BLaER1 treated with 17β-estradiol and CSF1 and Interleukin-3, amounts not matched to agents 10 nM and 100 nM (cell line): Measurements from ENCODE around the gene DLEC1.

Source experiments
- H3K27ac ChIP-seq, 11 experiments: shearing (Covaris generic); formaldehyde crosslinking; 2 replicates each; pipeline ENCODE4 v1.8.1; 2022
- H3K27me3 ChIP-seq, 11 experiments: shearing (Covaris generic); formaldehyde crosslinking; 2 replicates each; pipeline ENCODE4 v1.8.1; 2022
- H3K36me3 ChIP-seq, 11 experiments: shearing (Covaris generic); formaldehyde crosslinking; 2 replicates each; pipeline ENCODE4 v1.8.1; 2022
- H3K4me1 ChIP-seq, 10 experiments: shearing (Covaris generic); formaldehyde crosslinking; 2 replicates each; pipeline ENCODE4 v1.8.1; 2022
- H3K4me2 ChIP-seq, 11 experiments: shearing (Covaris generic); formaldehyde crosslinking; 2 replicates each; pipeline ENCODE4 v1.8.1; 2022
- H3K4me3 ChIP-seq, 10 experiments: shearing (Covaris generic); formaldehyde crosslinking; 2 replicates each; pipeline ENCODE4 v1.8.1; 2022
- H3K9ac ChIP-seq, 11 experiments: shearing (Covaris generic); formaldehyde crosslinking; 2 replicates each; pipeline ENCODE4 v1.8.1; 2022
- H3K9me3 ChIP-seq, 11 experiments: shearing (Covaris generic); formaldehyde crosslinking; replicated peaks in 1 of 11; 2 replicates each; pipeline ENCODE4 v1.8.1; 2022
- H4K20me1 ChIP-seq, 11 experiments: shearing (Covaris generic); formaldehyde crosslinking; 2 replicates each; pipeline ENCODE4 v1.8.1; 2022
- Cebpa-rat ChIP-seq, 11 experiments: shearing (Covaris generic); IDR thresholded peaks; 2 replicates each; pipeline ENCODE4 v1.8.1; 2022

DLEC1 gene

DNA sequence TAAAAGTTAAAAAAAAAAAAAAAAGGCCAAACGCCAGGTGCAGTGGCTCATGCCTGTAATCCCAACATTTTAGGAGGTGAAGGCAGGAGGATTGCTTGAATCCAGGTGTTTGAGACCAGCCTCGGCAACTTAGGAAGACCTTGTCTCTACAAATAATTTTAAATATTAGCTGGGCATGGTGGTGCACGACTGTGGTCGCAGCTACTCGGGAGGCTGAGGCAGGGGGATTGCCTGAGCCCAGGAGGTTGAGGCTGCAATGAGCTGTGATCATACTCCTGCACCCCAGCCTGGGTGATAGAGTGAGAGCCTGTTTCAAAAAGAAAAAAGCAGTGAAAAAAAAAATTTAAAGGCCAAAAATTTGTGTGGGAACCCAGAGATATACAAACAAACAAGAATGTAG is 2.7 kb upstream of the DLEC1 start:
- Histone ChIP-seq H3K36me3 (no peaks in the 10 kb centered on the region), H3K27me3 (peaks cover 0 to 12% (median 9%) of the 10 kb centered on the region in 11 experiments; a peak in 18 of 22 replicates), H4K20me1 (no peaks in the 10 kb centered on the region), H3K27ac (no peak overlapping the region), H3K4me2 (no peak overlapping the region), H3K4me3 (no peak overlapping the region), H3K4me1 (peaks cover 25 to 43% (median 33%) of the 10 kb centered on the region in 10 experiments), H3K9ac (no peak overlapping the region), H3K9me3 (no peaks in the 10 kb centered on the region)
- TF ChIP-seq Cebpa-rat (IDR thresholded peaks at IDR 0.05) = no peak

DNA sequence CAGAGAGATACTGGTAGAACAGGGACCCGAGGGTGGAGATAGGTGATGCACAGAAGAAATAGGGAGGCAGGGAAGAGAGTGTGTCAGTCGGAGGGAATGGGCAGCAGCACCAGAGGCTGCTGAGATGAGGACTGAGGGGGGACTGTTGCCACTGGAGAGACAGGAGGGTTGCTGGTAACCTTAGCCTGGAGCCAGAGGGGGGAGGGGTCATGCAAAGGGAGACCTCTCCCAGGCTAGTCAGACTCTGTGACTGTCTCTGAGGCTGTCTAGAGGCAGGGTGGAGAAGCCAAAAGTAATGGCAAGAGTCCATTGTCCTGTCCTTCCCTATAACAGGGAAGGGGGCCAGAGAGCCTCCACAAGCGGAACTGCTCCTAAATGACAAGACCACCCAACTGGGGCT is 2.1 kb upstream of the DLEC1 start:
- Histone ChIP-seq H3K4me2 (no peak overlapping the region), H3K4me3 (no peak overlapping the region), H3K4me1 (peaks cover 25 to 37% (median 30%) of the 10 kb centered on the region in 10 experiments), H3K36me3 (no peaks in the 10 kb centered on the region), H3K9me3 (no peaks in the 10 kb centered on the region), H3K27ac (no peak overlapping the region), H3K27me3 (peaks cover 0 to 6% (median 3%) of the 10 kb centered on the region in 11 experiments; a peak in 11 of 22 replicates), H3K9ac (no peak overlapping the region), H4K20me1 (no peaks in the 10 kb centered on the region)
- TF ChIP-seq Cebpa-rat (IDR thresholded peaks at IDR 0.05) = no peak

DNA sequence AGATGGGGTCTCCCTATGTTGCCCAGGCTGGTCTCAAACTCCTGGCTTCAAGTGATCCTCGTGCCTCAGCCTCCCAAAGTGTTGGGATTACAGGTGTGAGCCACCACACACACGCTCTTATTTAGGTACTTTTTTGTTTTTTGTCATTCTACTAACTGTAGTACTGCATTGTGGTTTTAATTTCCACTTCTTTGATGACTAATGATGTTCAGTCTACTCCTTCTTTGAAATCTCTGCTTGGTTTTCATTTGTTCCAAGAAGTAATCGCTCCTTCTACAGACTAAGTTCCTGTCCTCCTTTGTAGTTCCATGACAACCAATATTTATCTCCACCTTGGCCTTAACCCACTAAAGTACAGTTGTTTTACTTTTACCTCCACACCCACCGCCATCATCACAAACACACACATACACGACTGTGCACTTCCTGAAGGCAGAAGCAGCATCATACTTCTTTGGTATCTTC is 529 bp upstream of the DLEC1 start:
- Histone ChIP-seq H3K9ac (peak overlapping the region in 7 of 11 experiments; percentile 38 to 72 (median 68); a peak in 9 of 22 replicates), H3K27me3 (no peaks in the 10 kb centered on the region), H3K4me3 (peak overlapping the region; percentile 47 to 73 (median 62); a peak in 15 of 20 replicates), H4K20me1 (no peaks in the 10 kb centered on the region), H3K36me3 (no peaks in the 10 kb centered on the region), H3K4me1 (peaks cover 23 to 37% (median 27%) of the 10 kb centered on the region in 10 experiments), H3K27ac (peak overlapping the region in 5 of 11 experiments; percentile 58 to 79 (median 69); a peak in 9 of 22 replicates), H3K4me2 (peak overlapping the region; percentile 93 to 100 (median 98)), H3K9me3 (no peaks in the 10 kb centered on the region)
- no peak for TF ChIP-seq Cebpa-rat (IDR thresholded peaks at IDR 0.05)

DNA sequence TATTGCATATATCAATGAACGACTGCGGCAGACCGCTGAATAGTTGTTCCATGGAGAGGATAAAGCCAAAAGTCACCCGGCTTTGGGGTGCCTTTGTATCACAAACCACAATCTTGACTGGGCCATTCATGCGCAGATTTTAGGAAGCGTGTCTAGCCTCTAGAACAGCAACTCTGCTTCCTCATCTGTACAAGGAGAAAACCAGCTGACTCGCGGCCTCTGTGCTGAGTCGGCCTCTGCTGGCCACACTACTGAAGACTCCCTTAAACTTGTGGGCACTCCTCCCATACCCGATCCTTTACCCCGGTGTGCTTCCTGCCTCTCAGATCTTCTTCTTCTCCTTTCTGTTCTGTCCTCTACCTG is 872 bp downstream of the DLEC1 start:
- Histone ChIP-seq H3K9me3 (no peaks in the 10 kb centered on the region), H3K4me1 (peaks cover 23 to 39% (median 27%) of the 10 kb centered on the region in 10 experiments), H3K4me3 (peak overlapping the region; percentile 47 to 73 (median 62)), H3K9ac (peak overlapping the region in 10 of 11 experiments; percentile 38 to 72 (median 66); a peak in 12 of 22 replicates), H3K27me3 (no peaks in the 10 kb centered on the region), H3K27ac (peak overlapping the region in 8 of 11 experiments; percentile 29 to 79 (median 63); a peak in 14 of 22 replicates), H3K36me3 (no peaks in the 10 kb centered on the region), H3K4me2 (peak overlapping the region; percentile 93 to 100 (median 98)), H4K20me1 (no peaks in the 10 kb centered on the region)
- no peak for TF ChIP-seq Cebpa-rat (IDR thresholded peaks at IDR 0.05)

DNA sequence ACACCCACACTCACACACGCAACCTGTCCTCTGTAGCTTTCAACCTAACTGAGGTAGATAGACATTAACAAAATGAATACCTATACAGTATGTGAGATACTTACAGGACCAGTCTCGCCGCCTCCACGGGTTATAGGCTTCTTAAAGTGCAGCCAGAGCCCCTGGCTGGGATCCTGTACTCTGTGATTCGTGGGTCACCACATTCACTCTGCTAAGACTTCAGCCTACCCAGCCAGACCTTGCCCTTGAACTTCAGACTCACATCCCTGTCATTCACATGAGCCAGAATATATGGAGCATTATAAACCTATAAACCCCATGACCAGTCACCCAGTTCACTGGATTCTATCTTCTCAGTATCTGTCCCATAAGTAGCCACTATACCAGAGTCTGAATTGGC is 1.4 kb downstream of the DLEC1 start:
- no peaks in the 10 kb centered on the region for H3K27me3 ChIP-seq
- H4K20me1 ChIP-seq = no peaks in the 10 kb centered on the region
- H3K9ac ChIP-seq = peak overlapping the region in 5 of 11 experiments; percentile 19 to 69 (median 36); a peak in 6 of 22 replicates
- no peak for TF ChIP-seq Cebpa-rat (IDR thresholded peaks at IDR 0.05)
- peak overlapping the region; percentile 93 to 100 (median 98) for H3K4me2 ChIP-seq
- H3K4me3 ChIP-seq = peak overlapping the region in 2 of 10 experiments; percentile 58 to 66; a peak in 2 of 20 replicates
- peaks cover 23 to 39% (median 27%) of the 10 kb centered on the region in 10 experiments for H3K4me1 ChIP-seq
- no peaks in the 10 kb centered on the region for H3K36me3 ChIP-seq
- peak overlapping the region in 4 of 11 experiments; percentile 8 to 79 (median 29); a peak in 3 of 22 replicates for H3K27ac ChIP-seq
- no peaks in the 10 kb centered on the region for H3K9me3 ChIP-seq

DNA sequence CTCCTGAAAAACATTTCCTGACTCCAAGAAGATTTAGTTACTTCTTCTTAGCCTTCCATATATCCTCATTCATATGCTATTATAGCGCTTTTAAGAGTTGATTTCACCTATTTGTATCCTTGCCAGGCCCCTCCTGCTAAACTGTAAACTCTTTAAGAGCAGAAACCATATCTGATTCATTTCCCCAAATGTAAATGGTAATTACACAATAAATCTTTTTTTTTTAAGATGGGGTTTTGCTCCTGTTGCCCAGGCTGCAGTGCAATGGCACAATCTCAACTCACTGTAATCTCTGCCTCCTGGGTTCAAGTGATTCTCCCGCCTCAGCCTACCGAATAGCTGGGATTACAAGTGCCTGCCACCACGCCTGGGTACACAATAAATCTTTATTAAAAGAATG is 4.5 kb downstream of the DLEC1 start:
- H3K36me3 ChIP-seq = no peaks in the 10 kb centered on the region
- H3K4me1 ChIP-seq = peaks cover 19 to 32% (median 21%) of the 10 kb centered on the region in 10 experiments
- no peak overlapping the region for H3K4me2 ChIP-seq
- no peak for TF ChIP-seq Cebpa-rat (IDR thresholded peaks at IDR 0.05)
- H3K9me3 ChIP-seq = no peaks in the 10 kb centered on the region
- H3K9ac ChIP-seq = no peak overlapping the region
- no peaks in the 10 kb centered on the region for H3K27me3 ChIP-seq
- H3K4me3 ChIP-seq = no peak overlapping the region
- H4K20me1 ChIP-seq = no peaks in the 10 kb centered on the region
- H3K27ac ChIP-seq = no peak overlapping the region

DNA sequence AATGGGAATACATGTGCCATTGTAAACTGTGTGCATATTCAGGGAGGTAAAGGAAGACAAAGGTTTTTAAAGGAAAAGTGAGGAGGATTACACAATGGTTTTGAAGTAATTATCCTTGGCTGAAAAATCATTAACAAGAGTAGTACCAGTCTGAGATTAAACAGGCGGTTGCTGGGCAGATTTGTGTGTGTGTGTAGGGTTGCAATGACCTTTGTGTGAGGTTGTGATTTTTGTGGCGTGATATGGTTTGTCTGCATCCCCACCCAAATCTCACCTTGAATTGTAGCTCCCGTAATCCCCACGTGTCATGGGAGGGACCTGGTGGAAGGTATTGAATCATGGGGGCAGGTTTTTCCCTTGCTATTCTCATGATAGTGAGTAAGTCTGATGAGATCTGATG is 7.0 kb downstream of the DLEC1 start:
- Histone ChIP-seq H3K4me1 (peaks cover 0 to 9% (median 0%) of the 10 kb centered on the region in 10 experiments; a peak in 1 of 20 replicates), H4K20me1 (no peaks in the 10 kb centered on the region), H3K27ac (no peak overlapping the region), H3K4me2 (no peak overlapping the region), H3K9ac (no peak overlapping the region), H3K27me3 (no peaks in the 10 kb centered on the region), H3K36me3 (no peaks in the 10 kb centered on the region), H3K4me3 (no peak overlapping the region), H3K9me3 (peaks cover 0 to 4% (median under 1%) of the 10 kb centered on the region in 11 experiments; a peak in 8 of 22 replicates)
- no peak for TF ChIP-seq Cebpa-rat (IDR thresholded peaks at IDR 0.05)

DNA sequence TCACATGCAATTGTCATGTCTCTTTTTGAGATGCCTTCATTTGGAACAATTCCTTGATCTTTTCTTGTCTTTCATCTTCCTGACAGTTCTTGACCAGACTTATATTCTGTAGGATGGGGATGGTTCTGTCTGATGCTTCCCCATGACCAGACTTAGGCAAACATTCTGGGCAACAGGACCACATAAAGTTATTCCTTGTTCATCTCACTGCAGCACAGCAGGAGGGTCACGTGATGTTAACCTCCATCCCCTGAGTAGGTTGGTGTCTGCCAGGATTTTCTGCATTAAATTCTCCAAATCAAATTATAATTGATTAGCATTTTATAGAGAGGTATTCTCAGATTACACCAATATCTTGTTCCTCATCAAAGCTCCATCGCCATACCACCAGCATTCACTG is 7.8 kb downstream of the DLEC1 start:
- H3K4me2 ChIP-seq = no peak overlapping the region
- H3K4me1 ChIP-seq = peaks cover 0 to 9% (median 0%) of the 10 kb centered on the region in 10 experiments; a peak in 1 of 20 replicates
- H3K27ac ChIP-seq = no peak overlapping the region
- H3K27me3 ChIP-seq = no peaks in the 10 kb centered on the region
- TF ChIP-seq Cebpa-rat (IDR thresholded peaks at IDR 0.05) = no peak
- no peak overlapping the region for H3K4me3 ChIP-seq
- no peaks in the 10 kb centered on the region for H4K20me1 ChIP-seq
- H3K36me3 ChIP-seq = no peaks in the 10 kb centered on the region; a peak in 1 of 22 replicates
- peaks cover 1 to 12% (median 7%) of the 10 kb centered on the region in 11 experiments; a peak in 19 of 22 replicates for H3K9me3 ChIP-seq
- no peak overlapping the region for H3K9ac ChIP-seq

DNA sequence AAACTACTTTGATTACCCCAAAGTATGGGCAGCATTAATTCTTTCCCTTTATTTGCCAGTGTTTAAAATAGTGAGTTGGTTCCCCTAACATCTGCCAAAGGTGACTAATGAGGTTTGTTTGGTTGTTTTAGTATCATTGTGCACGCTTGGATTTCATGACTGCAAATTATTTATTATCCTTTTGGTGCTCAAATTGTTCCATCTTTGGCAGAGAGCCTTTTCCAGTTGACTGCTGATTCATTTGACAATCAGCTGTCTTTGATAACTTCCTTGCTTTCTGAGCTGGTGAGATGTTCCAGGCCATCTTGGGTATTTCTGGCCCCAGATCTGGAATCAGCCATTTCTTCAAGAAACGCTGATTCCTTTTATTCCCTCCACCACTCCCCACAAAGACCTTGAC is 8.9 kb downstream of the DLEC1 start:
- Histone ChIP-seq H3K4me3 (no peak overlapping the region), H3K9me3 (peaks cover 12 to 23% (median 18%) of the 10 kb centered on the region in 11 experiments), H3K4me2 (no peak overlapping the region), H3K9ac (no peak overlapping the region), H3K36me3 (no peaks in the 10 kb centered on the region; a peak in 1 of 22 replicates), H3K27ac (no peak overlapping the region), H4K20me1 (no peaks in the 10 kb centered on the region), H3K4me1 (peaks cover 0 to 8% (median 0%) of the 10 kb centered on the region in 10 experiments; a peak in 1 of 20 replicates), H3K27me3 (no peaks in the 10 kb centered on the region)
- TF ChIP-seq Cebpa-rat (IDR thresholded peaks at IDR 0.05) = no peak
